ENCODE results near the gene SHB. TPM values are rescaled to one million over a fixed set of nuclear protein-coding genes. Genes with fewer than 3 reads are reported as not detected.
A peak's percentile ranks its signal among the peaks of the same experiment; 100 is the strongest.

The SHB gene
- total RNA-seq, 1 experiment from 2014 or later = 20.7 TPM

DNA sequence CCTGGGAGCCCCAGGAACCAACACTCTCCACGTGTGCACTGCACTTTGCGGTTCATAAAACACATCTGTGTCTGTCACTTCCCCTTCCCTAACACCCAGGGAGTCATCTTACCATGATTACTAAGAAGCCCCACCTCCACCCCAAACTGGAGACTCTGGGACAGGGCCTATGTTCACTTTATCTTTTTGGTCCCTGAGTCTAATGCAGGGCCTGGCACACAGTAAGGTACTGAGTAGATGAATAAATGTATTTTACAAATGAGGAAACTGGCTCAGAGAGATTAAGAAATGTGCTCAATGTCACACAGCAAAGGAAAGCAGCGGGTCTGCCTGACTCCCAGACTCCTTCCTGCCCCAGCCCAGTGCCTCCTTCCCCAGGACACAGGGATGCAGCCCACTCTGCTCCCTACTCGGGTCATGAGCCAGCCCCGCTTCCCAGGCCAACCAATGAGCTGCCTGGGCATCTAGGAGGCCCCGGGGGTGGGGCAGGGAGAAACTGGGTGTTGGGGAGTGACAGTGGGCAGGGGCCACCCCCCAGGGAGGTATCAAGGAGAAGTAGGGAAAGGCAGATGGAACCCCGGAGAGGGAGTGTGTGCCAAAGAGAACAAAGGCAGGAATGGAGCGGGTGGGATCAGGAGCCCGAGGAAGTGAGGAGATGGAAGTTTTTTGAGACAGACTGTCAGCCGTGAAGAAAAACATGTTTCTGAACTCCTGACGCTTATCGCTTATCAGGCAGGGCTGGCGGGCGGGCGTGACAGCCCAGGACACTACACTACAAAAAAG lies 30.5 kb downstream of the SHB start:
- Histone ChIP-seq H3K27me3 (replicated peaks; ENCODE audit: insufficient read depth, low read depth, low read length, poor library complexity) (no peaks in the 10 kb centered on the region), H3K4me3 (ENCODE audit: low read depth, low read length, poor library complexity, severe bottlenecking) (no peak overlapping the region), H3K36me3 (ENCODE audit: insufficient read depth, low read length, poor library complexity, severe bottlenecking) (no peaks in the 10 kb centered on the region), H3K4me1 (ENCODE audit: insufficient read depth, low read length, poor library complexity, severe bottlenecking) (peaks cover 63% of the 10 kb centered on the region), H3K9me3 (ENCODE audit: low read depth, low read length, poor library complexity, severe bottlenecking) (no peaks in the 10 kb centered on the region), H3K27ac (ENCODE audit: low read depth, low read length, poor library complexity, severe bottlenecking) (peak overlapping the region; percentile 45)
- no TSS peak for BruUV-seq (replicated peaks)
- ChIA-PET POLR2A (ENCODE audit: low non-redundant PET) (no interaction called here), CTCF (no interaction called here)
- DNase-seq (ENCODE audit: low spot score) = no peak
- no peak for TF ChIP-seq EZH2 (IDR thresholded peaks at IDR 0.05; ENCODE audit: borderline replicate concordance, low read depth, low read length, poor library complexity, severe bottlenecking)
- TF ChIP-seq, protein P1, sequence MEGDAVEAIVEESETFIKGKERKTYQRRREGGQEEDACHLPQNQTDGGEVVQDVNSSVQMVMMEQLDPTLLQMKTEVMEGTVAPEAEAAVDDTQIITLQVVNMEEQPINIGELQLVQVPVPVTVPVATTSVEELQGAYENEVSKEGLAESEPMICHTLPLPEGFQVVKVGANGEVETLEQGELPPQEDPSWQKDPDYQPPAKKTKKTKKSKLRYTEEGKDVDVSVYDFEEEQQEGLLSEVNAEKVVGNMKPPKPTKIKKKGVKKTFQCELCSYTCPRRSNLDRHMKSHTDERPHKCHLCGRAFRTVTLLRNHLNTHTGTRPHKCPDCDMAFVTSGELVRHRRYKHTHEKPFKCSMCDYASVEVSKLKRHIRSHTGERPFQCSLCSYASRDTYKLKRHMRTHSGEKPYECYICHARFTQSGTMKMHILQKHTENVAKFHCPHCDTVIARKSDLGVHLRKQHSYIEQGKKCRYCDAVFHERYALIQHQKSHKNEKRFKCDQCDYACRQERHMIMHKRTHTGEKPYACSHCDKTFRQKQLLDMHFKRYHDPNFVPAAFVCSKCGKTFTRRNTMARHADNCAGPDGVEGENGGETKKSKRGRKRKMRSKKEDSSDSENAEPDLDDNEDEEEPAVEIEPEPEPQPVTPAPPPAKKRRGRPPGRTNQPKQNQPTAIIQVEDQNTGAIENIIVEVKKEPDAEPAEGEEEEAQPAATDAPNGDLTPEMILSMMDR (conservative IDR thresholded peaks at IDR 0.05; ENCODE audit: low read depth, low read length) = no peak
- intact Hi-C loops (cut with micrococcal nuclease; ENCODE audit: unreplicated experiment) = no loop called here

DNA sequence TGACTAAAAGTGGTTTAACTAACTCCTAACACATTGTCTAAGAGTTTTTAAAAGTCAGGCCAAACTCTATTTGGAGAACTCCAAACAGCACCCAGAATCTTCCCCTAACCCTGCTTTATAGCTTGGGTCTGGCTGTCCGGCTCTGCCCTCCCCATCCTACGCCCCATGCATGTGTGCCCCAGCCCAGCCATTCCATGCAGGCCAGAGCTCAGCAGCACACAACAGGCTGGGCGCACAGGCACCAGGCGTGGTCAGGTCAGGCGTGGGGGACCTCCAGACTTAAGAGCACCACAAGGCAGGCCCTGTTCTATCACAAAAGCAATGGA lies 31.1 kb downstream of the SHB start:
- peaks cover 62% of the 10 kb centered on the region for H3K4me1 ChIP-seq (ENCODE audit: insufficient read depth, low read length, poor library complexity, severe bottlenecking)
- peak overlapping the region; percentile 45 for H3K27ac ChIP-seq (ENCODE audit: low read depth, low read length, poor library complexity, severe bottlenecking)
- no peaks in the 10 kb centered on the region for H3K9me3 ChIP-seq (ENCODE audit: low read depth, low read length, poor library complexity, severe bottlenecking)
- TF ChIP-seq EZH2 (IDR thresholded peaks at IDR 0.05; ENCODE audit: borderline replicate concordance, low read depth, low read length, poor library complexity, severe bottlenecking) = no peak
- TF ChIP-seq, protein P1 (conservative IDR thresholded peaks at IDR 0.05; ENCODE audit: low read depth, low read length) = no peak
- intact Hi-C loops (cut with micrococcal nuclease; ENCODE audit: unreplicated experiment) = no loop called here
- no TSS peak for BruUV-seq (replicated peaks)
- ChIA-PET CTCF (no interaction called here), POLR2A (ENCODE audit: low non-redundant PET) (no interaction called here)
- no peak for DNase-seq (ENCODE audit: low spot score)
- H3K36me3 ChIP-seq (ENCODE audit: insufficient read depth, low read length, poor library complexity, severe bottlenecking) = no peaks in the 10 kb centered on the region
- no peaks in the 10 kb centered on the region for H3K27me3 ChIP-seq (replicated peaks; ENCODE audit: insufficient read depth, low read depth, low read length, poor library complexity)
- no peak overlapping the region for H3K4me3 ChIP-seq (ENCODE audit: low read depth, low read length, poor library complexity, severe bottlenecking)

DNA sequence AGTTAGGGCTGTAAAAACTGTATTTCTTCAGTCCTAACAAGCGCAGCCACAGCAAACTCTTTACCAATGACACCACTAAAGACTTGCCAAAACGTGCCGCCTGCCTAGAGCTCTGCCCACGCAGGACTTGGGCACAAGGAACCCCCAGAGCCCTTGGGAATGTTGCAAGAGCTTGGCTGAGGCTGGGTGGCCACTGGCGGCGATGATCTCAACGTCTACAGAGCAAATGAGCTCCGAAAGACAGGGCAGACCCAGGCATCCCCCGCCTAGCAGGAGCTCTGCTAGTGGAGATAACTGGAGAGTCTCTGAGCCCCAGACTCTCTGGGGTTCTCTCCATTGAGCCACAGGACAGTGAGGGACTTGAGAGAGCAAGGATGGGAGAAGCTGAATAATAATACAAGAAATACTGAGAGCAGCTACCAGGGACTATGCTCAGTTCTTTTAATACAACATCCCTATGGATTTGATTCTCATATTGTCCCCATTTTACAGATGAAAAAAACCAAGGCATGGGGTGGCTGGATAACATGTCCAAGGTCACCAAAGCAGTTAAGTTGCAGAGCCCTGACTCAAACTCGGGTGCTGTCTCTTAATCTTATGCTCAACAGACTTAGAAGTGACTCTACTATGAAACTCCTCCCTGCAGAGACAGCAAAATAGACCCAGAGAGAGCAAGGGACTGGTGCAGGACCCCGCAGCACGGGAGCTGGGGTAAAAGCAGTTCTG lies 32.5 kb downstream of the SHB start:
- ChIA-PET CTCF (no interaction called here), POLR2A (ENCODE audit: low non-redundant PET) (interaction anchor here (0.9 kb wide), 1 partner anchor 24 kb away, joined by 11 read pairs; no protein-coding TSS in a partner anchor)
- H3K27ac ChIP-seq (ENCODE audit: low read depth, low read length, poor library complexity, severe bottlenecking) = peak overlapping the region; percentile 49
- no peak overlapping the region for H3K4me3 ChIP-seq (ENCODE audit: low read depth, low read length, poor library complexity, severe bottlenecking)
- intact Hi-C loops (cut with micrococcal nuclease; ENCODE audit: unreplicated experiment) = no loop called here
- H3K9me3 ChIP-seq (ENCODE audit: low read depth, low read length, poor library complexity, severe bottlenecking) = no peaks in the 10 kb centered on the region
- BruUV-seq (replicated peaks) = no TSS peak
- TF ChIP-seq EZH2 (IDR thresholded peaks at IDR 0.05; ENCODE audit: borderline replicate concordance, low read depth, low read length, poor library complexity, severe bottlenecking) = no peak
- TF ChIP-seq, protein P1 (conservative IDR thresholded peaks at IDR 0.05; ENCODE audit: low read depth, low read length) = no peak
- peaks cover 55% of the 10 kb centered on the region for H3K4me1 ChIP-seq (ENCODE audit: insufficient read depth, low read length, poor library complexity, severe bottlenecking)
- no peaks in the 10 kb centered on the region for H3K36me3 ChIP-seq (ENCODE audit: insufficient read depth, low read length, poor library complexity, severe bottlenecking)
- H3K27me3 ChIP-seq (replicated peaks; ENCODE audit: insufficient read depth, low read depth, low read length, poor library complexity) = no peaks in the 10 kb centered on the region
- DNase-seq (ENCODE audit: low spot score) = peak; percentile 76

Measured in A673 (cell line).